Measurements from ENCODE around the gene TCEAL4. TPM values are rescaled to one million over a fixed set of nuclear protein-coding genes. Genes with fewer than 3 reads are reported as not detected.

The TCEAL4 gene
- total RNA-seq (2022; extraction: Qiagen RNA extraction), result 110 to 165 TPM (median 117 TPM) in 5 replicates

DNA sequence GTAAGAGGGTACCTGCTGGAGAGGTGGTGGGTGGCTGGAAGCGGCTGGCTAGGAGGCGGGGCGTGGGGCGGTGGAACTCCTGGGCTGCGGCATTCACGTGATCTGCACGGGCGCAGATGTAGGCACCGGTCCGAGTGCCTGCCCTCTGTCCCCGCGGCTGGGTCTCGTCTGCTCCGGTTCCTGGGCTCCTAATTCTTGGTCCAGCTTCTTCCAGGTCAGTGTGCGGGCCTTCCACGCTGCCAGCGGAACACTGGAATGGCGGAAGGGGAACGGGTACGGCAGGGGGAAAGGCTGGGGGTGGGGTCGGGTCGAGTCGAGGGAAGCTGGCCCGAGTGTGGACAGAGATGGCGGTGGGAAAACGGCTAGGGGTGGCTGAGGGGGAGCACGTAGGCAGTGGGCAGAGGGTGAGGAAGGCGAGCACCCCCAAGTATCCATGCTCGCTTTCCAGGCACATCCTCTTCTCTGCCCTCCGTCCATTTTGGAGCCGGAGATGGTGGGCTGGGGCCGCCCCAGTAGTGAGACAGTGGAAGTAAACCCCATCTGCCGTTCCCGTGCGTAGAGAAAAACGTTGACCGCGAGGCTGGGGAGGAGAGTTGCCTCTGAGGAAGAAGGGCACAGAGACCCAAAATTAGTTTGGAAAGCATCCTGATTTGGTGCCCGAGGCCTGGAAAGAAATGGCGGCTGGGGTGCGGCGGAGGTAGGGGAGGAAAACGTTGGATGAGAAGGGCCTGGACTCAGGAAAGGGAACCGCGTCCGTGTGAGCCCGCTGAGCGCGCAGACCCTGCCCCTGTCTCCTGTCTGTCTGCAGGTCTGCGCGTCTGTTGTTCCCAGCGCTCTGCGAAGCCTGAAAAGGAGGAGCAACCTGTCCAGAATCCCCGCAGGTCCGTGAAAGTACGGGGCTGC is at the start of gene TCEAL4:
TCEAL4 (plus strand) TSS at position 105 of the 903 bp plus-strand sequence. CDS start 1,161 bp downstream, outside the sequence.

DNA sequence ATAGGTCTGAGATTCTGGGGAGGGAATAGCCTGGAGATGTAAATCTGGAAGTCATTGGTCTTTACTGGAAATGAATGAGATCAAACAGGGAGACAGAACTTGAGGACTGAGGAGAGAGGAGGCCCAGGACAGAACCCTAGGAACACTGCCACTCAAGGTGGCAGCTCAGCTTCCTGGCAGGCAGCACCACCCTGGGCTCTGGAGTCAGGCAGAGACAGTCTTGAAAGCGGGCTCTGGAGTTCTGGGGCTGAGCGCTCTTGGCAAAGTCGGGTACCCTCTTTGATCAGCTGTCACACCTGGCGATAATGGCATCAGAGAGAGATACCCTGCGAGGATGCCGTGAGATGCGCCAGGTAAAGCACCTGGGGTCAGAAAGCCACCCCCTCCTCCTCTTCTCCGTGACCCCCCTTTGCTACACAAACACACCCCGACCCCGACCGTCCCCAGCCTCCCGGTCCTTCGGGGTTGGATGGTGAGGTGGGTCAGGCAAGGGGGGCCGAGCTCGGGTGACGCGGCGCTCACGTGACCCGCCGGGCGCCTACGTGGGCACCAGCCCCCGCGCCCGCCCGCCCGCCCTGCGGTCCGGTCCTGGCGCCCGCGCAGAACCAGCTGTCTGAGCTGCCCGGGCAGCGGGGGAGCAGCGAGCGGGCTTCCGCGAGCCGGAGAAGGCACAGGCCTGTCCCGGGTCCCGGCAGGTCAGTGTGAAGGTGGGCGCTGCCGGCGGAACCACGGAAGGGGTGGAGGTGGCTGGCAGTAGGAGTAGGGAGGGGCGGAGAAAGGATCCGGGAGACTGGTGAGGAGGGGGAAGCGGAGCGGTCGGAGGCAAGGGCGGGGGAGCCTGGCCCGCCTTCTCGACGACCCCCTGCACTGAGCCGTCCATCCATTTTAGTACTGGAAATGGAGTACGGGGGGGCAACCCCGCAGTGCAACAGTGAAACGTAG is 22.3 kb downstream of the TCEAL4 start, which contains the start of gene TCEAL3:
TCEAL3 (plus strand) TSS at position 600 of the 942 bp plus-strand sequence. CDS start 1,102 bp downstream, outside the sequence.

DNA sequence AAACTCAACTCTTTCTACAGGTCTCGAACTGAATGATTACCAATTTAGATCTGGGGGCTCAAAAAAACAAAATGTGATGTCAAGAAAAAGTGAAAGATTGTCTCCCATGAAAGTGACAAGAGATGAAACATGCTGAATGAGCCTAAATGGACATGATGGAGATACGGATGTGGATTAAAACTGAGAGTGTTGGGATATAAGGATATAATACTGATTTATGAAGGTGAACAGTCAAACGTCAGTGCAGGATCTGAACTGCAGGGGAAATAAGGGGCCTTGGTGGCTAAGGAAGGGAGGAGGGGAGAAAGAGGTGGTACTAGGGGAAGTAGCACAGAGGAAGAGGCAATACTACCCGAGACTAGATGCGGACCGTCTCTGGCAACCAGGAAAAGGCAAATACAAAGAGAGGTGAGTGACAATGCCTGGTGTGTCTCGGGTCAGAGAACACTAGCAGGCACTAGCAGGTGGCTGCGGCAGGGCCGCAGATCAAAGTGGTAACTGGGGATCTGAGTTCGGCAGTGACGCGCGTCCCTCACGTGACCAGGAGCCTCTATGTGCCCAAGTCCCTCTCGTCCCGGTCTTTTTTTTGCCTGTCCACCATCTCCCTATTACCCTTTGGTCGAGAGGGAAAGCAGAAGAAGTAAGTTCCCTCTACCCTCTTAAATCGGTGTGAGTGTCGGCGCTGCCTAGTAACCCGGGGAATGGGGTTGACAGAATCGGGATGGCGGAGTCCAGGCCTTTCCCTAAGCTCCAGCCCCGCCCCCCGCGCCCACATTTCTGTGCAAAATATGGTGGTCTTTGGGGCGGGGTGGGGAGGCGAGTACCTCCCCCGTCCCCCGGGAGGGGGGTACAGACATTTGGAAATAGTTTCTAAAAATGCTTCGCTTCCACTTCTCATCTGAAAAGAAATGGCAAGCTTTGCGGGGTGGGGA is 43.3 kb downstream of the TCEAL4 start, which contains the start of gene TCEAL1:
TCEAL1 (plus strand) TSS at position 590 of the 932 bp plus-strand sequence. CDS start 942 bp downstream, outside the sequence.

Other genes starting within 250 kb of the TCEAL4 start
- 87.7 to 170 TPM (median 90.7 TPM) in 5 replicates for gene TCEAL9, start 229.0 kb upstream of the TCEAL4 start, total RNA-seq (2022; extraction: Qiagen RNA extraction)
- 249 to 266 TPM (median 261 TPM) in 5 replicates for gene BEX3, start 209.0 kb upstream of the TCEAL4 start, total RNA-seq (2022; extraction: Qiagen RNA extraction)
- gene RAB40A, start 66.0 kb upstream of the TCEAL4 start, total RNA-seq (2022; extraction: Qiagen RNA extraction), result 0.13 to 0.14 TPM in 2 of 5 replicates, not detected in the others
- 16.4 to 23.5 TPM (median 18.4 TPM) in 5 replicates for gene TCEAL3, start 22.4 kb downstream of the TCEAL4 start, total RNA-seq (2022; extraction: Qiagen RNA extraction)
- gene TCEAL1, start 43.5 kb downstream of the TCEAL4 start, total RNA-seq (2022; extraction: Qiagen RNA extraction), result 37.7 to 50.3 TPM (median 40.2 TPM) in 5 replicates
- 405 to 1,091 TPM (median 476 TPM) in 5 replicates for gene MORF4L2, start 101.2 kb downstream of the TCEAL4 start, total RNA-seq (2022; extraction: Qiagen RNA extraction)
- gene TMEM31, start 125.4 kb downstream of the TCEAL4 start, total RNA-seq (2022; extraction: Qiagen RNA extraction), result not detected in 5 replicates
- gene PLP1, start 191.3 kb downstream of the TCEAL4 start, total RNA-seq (2022; extraction: Qiagen RNA extraction), result not detected in 5 replicates
- gene RAB9B, start 246.7 kb downstream of the TCEAL4 start, total RNA-seq (2022; extraction: Qiagen RNA extraction), result 0.04 TPM in 1 of 5 replicates, not detected in the others

Data from A549 treated with Mapracorat at 1 μM for 4 hours (cell line).